ENCODE results near the gene PDZD2. TPM values are rescaled to one million over a fixed set of nuclear protein-coding genes. Genes with fewer than 3 reads are reported as not detected.

Gene PDZD2
- total RNA-seq, 2 donors from 2014 or later, result 10.3 to 59.5 TPM

- 92% methylated on average over 3 of the region's 3 CpGs for WGBS
- no peaks in the 10 kb centered on the region for H3K27me3 ChIP-seq (replicated peaks; ENCODE audit: insufficient read depth)
- no peak overlapping the region for H3K27ac ChIP-seq
- TF ChIP-seq CTCF (IDR thresholded peaks at IDR 0.05) (no peak), POLR2AphosphoS5 (IDR thresholded peaks at IDR 0.05) (no peak), POLR2A (IDR thresholded peaks at IDR 0.05) (no peak)
- intact Hi-C loops (cut with DNase I), result no loop called here
- no peaks in the 10 kb centered on the region for H3K9me3 ChIP-seq
- DNase-seq (ENCODE audit: low spot score), result no peak
- no peak overlapping the region for H3K4me3 ChIP-seq
- no peaks in the 10 kb centered on the region for H3K36me3 ChIP-seq
- H3K4me1 ChIP-seq (replicated peaks), result no peaks in the 10 kb centered on the region
Measured at GRCh38 chr5:31655491-31655890, 16.6 kb downstream of the PDZD2 start.

- 43% methylated on average over 4 of the region's 4 CpGs for WGBS
- no peak for DNase-seq (ENCODE audit: low spot score)
Measured at GRCh38 chr5:31656806-31657205, 17.9 kb downstream of the PDZD2 start.

GRCh38 chr5:31657315-31657979 lies 18.5 kb downstream of the PDZD2 start:
- no peaks in the 10 kb centered on the region for H3K36me3 ChIP-seq
- H3K27ac ChIP-seq, result no peak overlapping the region
- no peaks in the 10 kb centered on the region for H3K4me1 ChIP-seq (replicated peaks)
- TF ChIP-seq POLR2A (IDR thresholded peaks at IDR 0.05) (no peak), CTCF (IDR thresholded peaks at IDR 0.05) (no peak), POLR2AphosphoS5 (IDR thresholded peaks at IDR 0.05) (no peak)
- 75% methylated on average over 11 of the region's 11 CpGs for WGBS
- no peak overlapping the region for H3K4me3 ChIP-seq
- no peaks in the 10 kb centered on the region for H3K9me3 ChIP-seq
- intact Hi-C loops (cut with DNase I), result no loop called here
- no peaks in the 10 kb centered on the region for H3K27me3 ChIP-seq (replicated peaks; ENCODE audit: insufficient read depth)
- no peak for DNase-seq (ENCODE audit: low spot score)

More at GRCh38 chr5:31656806-31657205, 17.9 kb downstream of the PDZD2 start:
- Histone ChIP-seq H3K4me1 (replicated peaks) (no peaks in the 10 kb centered on the region), H3K4me3 (no peak overlapping the region), H3K27ac (no peak overlapping the region), H3K9me3 (no peaks in the 10 kb centered on the region), H3K27me3 (replicated peaks; ENCODE audit: insufficient read depth) (no peaks in the 10 kb centered on the region), H3K36me3 (no peaks in the 10 kb centered on the region)
- TF ChIP-seq CTCF (IDR thresholded peaks at IDR 0.05) (no peak), POLR2A (IDR thresholded peaks at IDR 0.05) (no peak), POLR2AphosphoS5 (IDR thresholded peaks at IDR 0.05) (no peak)
- intact Hi-C loops (cut with DNase I), result no loop called here

GRCh38 chr5:31661257-31661656 lies 22.3 kb downstream of the PDZD2 start:
- no peak for DNase-seq (ENCODE audit: low spot score)
- H3K27me3 ChIP-seq (replicated peaks; ENCODE audit: insufficient read depth), result no peaks in the 10 kb centered on the region
- TF ChIP-seq POLR2A (IDR thresholded peaks at IDR 0.05) (no peak), POLR2AphosphoS5 (IDR thresholded peaks at IDR 0.05) (no peak), CTCF (IDR thresholded peaks at IDR 0.05) (no peak)
- no peaks in the 10 kb centered on the region for H3K4me1 ChIP-seq (replicated peaks)
- no peak overlapping the region for H3K4me3 ChIP-seq
- no peaks in the 10 kb centered on the region for H3K36me3 ChIP-seq
- no peak overlapping the region for H3K27ac ChIP-seq
- 64% methylated on average over 4 of the region's 4 CpGs for WGBS
- intact Hi-C loops (cut with DNase I), result no loop called here
- H3K9me3 ChIP-seq, result no peaks in the 10 kb centered on the region

GRCh38 chr5:31663519-31663918 lies 24.6 kb downstream of the PDZD2 start:
- no peaks in the 10 kb centered on the region for H3K4me1 ChIP-seq (replicated peaks)
- intact Hi-C loops (cut with DNase I), result no loop called here
- H3K9me3 ChIP-seq, result no peaks in the 10 kb centered on the region
- no peaks in the 10 kb centered on the region for H3K36me3 ChIP-seq
- no peak overlapping the region for H3K27ac ChIP-seq
- no peak overlapping the region for H3K4me3 ChIP-seq
- 69% methylated on average over 7 of the region's 7 CpGs for WGBS
- no peak for DNase-seq (ENCODE audit: low spot score)
- no peaks in the 10 kb centered on the region for H3K27me3 ChIP-seq (replicated peaks; ENCODE audit: insufficient read depth)
- TF ChIP-seq CTCF (IDR thresholded peaks at IDR 0.05) (no peak), POLR2A (IDR thresholded peaks at IDR 0.05) (no peak), POLR2AphosphoS5 (IDR thresholded peaks at IDR 0.05) (no peak)

Measured in prostate gland (tissue), 2 donors.